NT2/D1 (cell line): ENCODE measurements around the gene XRN1.

Source experiments
- SUZ12 ChIP-seq: IDR thresholded peaks from 2 replicates; pipeline ENCODE4 v1.6.1; 2011; ENCODE audit not compliant: insufficient read length, insufficient read depth; ENCODE audit errors: extremely low read depth
- YY1 ChIP-seq: IDR thresholded peaks from 2 replicates; pipeline ENCODE4 v1.6.1; 2011; ENCODE audit not compliant: insufficient read length, insufficient read depth

GRCh38 chr3:142274908-142275307, 172.9 kb downstream of the XRN1 start:
- TF ChIP-seq YY1 (no peak), SUZ12 (no peak)
